IPS-15b (cell line): Measurements from ENCODE around the gene SYTL1.
A peak's percentile ranks its signal among the peaks of the same experiment; 100 is the strongest.

Source experiments
- H3K27me3 ChIP-seq: one replicate; pipeline ENCODE4 v1.6.1; 2013; ENCODE audit warnings: low read length; ENCODE audit not compliant: control insufficient read depth, insufficient read depth
- H3K36me3 ChIP-seq: one replicate; pipeline ENCODE4 v1.6.1; 2013; ENCODE audit warnings: low read length; ENCODE audit not compliant: control insufficient read depth, insufficient read depth
- H3K4me1 ChIP-seq: one replicate; pipeline ENCODE4 v1.6.1; 2013; ENCODE audit warnings: mild to moderate bottlenecking, low read length; ENCODE audit not compliant: control insufficient read depth, insufficient read depth
- H3K4me3 ChIP-seq: one replicate; pipeline ENCODE4 v1.5.1; 2013; ENCODE audit warnings: low read depth, low read length
- H3K9ac ChIP-seq: one replicate; pipeline ENCODE4 v1.6.1; 2013; ENCODE audit warnings: low read depth, mild to moderate bottlenecking, low read length
- H3K9me3 ChIP-seq: one replicate; pipeline ENCODE4 v1.6.1; 2013; ENCODE audit warnings: mild to moderate bottlenecking, low read length; ENCODE audit not compliant: control insufficient read depth, insufficient read depth

The SYTL1 gene, protein sequence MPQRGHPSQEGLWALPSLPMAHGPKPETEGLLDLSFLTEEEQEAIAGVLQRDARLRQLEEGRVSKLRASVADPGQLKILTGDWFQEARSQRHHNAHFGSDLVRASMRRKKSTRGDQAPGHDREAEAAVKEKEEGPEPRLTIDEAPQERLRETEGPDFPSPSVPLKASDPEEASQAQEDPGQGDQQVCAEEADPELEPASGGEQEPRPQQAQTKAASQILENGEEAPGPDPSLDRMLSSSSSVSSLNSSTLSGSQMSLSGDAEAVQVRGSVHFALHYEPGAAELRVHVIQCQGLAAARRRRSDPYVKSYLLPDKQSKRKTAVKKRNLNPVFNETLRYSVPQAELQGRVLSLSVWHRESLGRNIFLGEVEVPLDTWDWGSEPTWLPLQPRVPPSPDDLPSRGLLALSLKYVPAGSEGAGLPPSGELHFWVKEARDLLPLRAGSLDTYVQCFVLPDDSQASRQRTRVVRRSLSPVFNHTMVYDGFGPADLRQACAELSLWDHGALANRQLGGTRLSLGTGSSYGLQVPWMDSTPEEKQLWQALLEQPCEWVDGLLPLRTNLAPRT

DNA sequence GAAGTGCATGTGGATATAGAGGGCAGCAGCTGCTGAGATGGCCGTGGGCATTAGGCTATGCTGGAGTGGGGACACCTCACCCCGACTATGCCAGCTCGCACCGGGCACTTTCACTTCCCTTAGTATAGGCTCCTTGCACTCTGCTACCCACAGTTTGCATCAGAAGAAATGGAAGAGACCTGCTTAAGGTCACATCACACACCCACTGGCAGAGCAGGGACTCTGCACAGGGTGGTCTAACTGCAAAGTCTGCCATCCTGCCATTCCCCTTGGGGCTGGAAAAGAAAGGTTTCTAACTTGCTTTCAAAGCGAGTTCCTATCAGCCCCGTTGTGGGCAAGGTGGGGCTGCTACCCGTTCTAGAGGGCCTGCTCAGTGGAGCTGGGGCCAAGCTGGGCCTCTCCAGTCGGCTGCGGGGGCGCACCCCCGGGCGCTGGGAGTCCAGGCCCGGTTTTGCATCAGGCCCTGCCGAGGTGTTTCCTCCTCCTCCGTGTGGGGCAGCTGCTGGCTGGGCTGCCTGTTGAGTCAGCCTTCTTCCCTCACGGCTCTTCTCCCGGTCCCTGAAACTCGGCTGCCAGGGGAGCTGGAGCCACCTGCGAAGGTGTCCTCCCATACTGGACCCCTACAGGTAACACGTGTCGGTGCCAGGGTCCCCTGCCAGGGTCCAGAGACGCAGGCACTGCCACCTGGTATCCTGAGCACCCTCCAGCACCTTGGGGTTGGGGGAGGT is at the start of gene SYTL1:
SYTL1 (plus strand) TSS at position 498 of the 728 bp plus-strand sequence. CDS start 3,313 bp downstream, outside the sequence.
- Histone ChIP-seq H3K4me1 (peaks cover 10% of the 10 kb centered on the region), H3K4me3 (peak within 1 kb of the TSS; percentile 54), H3K9me3 (no peaks in the 10 kb centered on the region), H3K36me3 (peaks cover 2% of the 10 kb centered on the region), H3K9ac (no peak within 1 kb of the TSS), H3K27me3 (no peaks in the 10 kb centered on the region)

DNA sequence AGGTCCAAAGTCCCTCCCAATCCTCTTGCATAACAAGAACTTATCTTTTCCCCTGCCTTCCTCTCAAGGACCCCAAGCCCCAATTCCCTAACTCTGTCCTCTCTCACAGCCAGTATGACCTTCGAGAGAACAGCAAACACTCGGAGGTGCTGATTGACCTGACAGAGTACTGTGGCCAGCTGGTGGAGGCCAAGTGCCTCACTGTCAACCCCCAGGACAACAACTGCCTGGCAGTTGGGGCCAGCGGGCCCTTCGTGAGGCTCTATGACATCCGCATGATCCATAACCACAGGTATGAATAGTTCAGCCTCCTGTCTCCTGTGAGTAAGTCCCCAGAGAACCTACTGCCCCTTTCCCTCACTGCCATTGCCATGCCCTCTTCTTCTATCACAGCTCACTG is 49.7 kb upstream of the SYTL1 start:
- no peaks in the 10 kb centered on the region for H3K36me3 ChIP-seq

DNA sequence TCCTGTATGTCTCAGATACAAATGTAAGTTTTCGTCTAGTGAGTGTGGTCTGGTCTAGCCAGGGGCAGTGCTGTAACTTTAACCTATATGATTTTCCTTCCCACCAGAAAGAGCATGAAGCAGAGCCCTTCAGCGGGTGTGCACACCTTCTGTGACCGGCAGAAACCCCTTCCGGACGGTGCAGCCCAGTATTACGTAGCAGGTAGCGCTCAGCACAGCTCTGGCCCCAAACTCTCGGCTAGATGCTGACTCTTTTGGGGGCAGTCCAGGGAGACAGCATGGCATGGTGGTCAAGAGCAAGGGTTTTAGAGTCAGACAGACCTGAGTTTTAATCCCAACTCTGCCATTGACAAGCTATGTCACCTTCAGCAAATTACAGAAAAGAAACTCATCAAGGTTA is 47.9 kb upstream of the SYTL1 start:
- Histone ChIP-seq H3K36me3 (peaks cover 5% of the 10 kb centered on the region), H3K27me3 (no peaks in the 10 kb centered on the region), H3K9ac (no peak overlapping the region), H3K9me3 (no peaks in the 10 kb centered on the region), H3K4me1 (peaks cover 3% of the 10 kb centered on the region), H3K4me3 (no peak overlapping the region)

More for the DNA sequence above, 49.7 kb upstream of the SYTL1 start:
- H3K4me3 ChIP-seq, result no peak overlapping the region
- no peaks in the 10 kb centered on the region for H3K4me1 ChIP-seq
- H3K27me3 ChIP-seq, result no peaks in the 10 kb centered on the region
- H3K9me3 ChIP-seq, result no peaks in the 10 kb centered on the region
- no peak overlapping the region for H3K9ac ChIP-seq

DNA sequence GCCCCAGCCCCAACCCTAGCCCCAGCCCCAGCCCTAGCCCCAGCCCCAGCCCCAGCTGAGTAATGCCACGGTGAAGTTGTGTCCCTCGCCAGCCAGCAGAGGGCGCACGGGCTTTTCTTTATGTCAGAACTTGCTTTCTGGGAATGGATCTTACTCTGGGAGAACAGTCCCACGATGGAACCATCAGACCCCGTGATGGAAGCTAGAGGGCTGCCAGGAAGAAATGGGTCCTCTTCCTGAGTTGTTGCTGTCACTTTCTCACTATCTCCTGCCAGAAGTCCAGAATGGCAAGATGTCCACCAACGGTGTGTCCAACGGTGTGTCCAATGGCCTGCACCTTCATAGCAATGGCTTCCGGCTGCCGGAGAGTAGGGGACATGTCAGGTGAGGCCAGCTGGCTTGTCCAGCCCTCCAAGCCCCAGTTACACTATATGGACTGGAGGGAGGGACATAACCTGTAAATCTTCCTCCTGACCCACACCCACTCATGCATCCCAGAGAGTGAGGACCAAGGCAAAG is 45.0 kb upstream of the SYTL1 start:
- H3K9ac ChIP-seq, result no peak overlapping the region
- no peak overlapping the region for H3K4me3 ChIP-seq
- H3K27me3 ChIP-seq, result no peaks in the 10 kb centered on the region
- peaks cover 5% of the 10 kb centered on the region for H3K36me3 ChIP-seq
- H3K4me1 ChIP-seq, result peaks cover 13% of the 10 kb centered on the region
- no peaks in the 10 kb centered on the region for H3K9me3 ChIP-seq

DNA sequence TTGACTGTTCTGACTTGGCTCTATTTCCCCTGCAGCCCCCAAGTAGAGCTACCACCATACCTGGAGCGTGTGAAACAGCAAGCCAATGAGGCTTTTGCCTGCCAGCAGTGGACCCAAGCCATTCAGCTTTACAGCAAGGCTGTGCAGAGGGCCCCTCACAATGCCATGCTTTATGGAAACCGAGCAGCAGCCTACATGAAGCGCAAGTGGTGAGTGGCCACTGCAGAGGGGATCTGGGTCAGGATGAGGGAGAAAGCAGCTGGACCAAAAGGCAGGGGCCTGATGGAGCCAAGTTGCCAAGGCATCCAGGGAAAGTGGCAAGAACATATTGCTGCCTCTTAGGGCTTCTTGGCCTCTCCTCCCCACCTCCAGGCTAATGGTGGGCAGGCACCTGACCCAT is 43.9 kb upstream of the SYTL1 start:
- Histone ChIP-seq H3K9ac (no peak overlapping the region), H3K27me3 (no peaks in the 10 kb centered on the region), H3K9me3 (no peaks in the 10 kb centered on the region), H3K4me3 (no peak overlapping the region), H3K4me1 (peaks cover 13% of the 10 kb centered on the region), H3K36me3 (peaks cover 5% of the 10 kb centered on the region)

DNA sequence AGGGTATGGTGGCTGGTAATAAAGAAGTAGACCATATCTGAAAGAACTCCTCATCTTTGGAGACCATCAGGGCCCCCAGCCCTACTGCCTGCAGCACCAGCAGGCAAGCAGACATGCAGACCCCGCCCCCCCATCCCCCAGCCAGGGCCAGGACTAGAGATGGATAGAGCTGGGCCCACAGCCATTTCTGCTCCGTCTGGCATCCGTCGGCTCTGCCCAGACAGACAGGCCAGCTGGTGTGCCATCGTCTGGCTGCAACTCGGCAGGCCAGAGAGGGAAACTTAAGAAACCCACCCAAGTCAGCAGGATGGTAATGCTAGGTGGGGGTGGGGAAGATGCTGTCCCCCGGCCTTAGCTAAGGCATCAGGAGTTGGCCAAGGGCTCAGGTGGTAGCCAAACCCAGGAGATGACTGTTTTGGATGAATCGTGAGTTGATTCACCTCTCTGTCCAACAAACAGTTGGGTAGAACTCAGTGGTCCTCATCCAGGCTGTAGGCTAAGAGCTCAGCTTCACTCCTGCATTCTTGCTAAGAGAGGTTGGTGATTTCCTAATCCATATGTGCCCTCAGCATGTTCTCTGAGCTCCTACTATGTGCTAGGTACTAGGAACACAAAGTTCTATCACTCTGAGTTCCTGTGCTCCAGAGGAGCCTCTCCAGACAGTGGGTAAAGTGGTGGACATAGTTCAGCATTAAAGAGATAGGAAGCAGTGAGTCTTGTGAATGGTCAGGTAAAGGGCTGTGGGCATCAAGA is 43.0 kb upstream of the SYTL1 start:
- H3K9me3 ChIP-seq, result no peaks in the 10 kb centered on the region
- H3K9ac ChIP-seq, result no peak overlapping the region
- no peaks in the 10 kb centered on the region for H3K27me3 ChIP-seq
- peaks cover 5% of the 10 kb centered on the region for H3K36me3 ChIP-seq
- H3K4me3 ChIP-seq, result no peak overlapping the region
- peaks cover 13% of the 10 kb centered on the region for H3K4me1 ChIP-seq

DNA sequence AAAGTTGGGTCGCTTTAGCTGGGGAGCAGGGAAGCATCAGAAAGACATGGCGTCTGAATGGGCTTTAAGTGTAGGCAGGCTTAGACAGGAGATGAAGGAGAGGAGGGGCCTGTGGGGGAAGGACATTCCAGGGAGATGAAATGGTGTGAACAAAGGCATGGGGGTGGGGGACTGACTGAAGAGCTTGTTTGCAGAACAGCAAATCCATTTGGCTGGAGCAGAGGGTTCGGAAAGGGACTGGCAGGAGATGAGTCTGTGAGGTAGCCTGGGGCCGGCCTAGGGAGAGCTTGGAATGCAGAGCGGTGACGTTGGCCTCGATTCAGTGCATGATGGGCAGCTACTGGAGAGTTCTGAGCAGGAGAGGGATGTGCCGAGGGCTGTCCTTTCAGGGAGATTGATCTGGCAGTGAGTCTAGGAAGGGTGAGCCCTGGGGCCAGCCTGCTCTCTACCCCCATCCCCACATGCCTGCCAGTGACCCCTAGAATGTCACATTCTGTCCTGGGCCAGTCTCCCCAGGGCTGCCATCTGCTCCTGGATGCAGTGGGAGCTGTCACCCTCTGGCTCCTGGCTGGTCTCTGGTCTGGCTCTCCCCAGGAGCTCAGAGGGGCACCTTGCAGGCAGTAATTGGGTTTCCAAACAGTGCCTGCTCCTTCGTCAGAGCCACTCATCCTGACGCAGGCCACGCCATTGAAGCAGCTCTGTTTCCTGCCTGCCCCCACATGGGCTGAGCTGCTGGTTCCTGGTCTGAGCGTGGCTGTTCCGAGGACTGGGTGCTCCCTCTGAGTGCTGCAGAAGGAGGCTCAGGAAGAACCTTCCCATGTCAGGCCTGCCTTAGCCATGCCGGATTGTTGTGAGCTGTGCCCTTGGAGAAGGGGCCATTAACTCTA is 42.2 kb upstream of the SYTL1 start:
- peaks cover 13% of the 10 kb centered on the region for H3K4me1 ChIP-seq
- no peaks in the 10 kb centered on the region for H3K9me3 ChIP-seq
- H3K9ac ChIP-seq, result no peak overlapping the region
- peaks cover 5% of the 10 kb centered on the region for H3K36me3 ChIP-seq
- no peaks in the 10 kb centered on the region for H3K27me3 ChIP-seq
- no peak overlapping the region for H3K4me3 ChIP-seq

DNA sequence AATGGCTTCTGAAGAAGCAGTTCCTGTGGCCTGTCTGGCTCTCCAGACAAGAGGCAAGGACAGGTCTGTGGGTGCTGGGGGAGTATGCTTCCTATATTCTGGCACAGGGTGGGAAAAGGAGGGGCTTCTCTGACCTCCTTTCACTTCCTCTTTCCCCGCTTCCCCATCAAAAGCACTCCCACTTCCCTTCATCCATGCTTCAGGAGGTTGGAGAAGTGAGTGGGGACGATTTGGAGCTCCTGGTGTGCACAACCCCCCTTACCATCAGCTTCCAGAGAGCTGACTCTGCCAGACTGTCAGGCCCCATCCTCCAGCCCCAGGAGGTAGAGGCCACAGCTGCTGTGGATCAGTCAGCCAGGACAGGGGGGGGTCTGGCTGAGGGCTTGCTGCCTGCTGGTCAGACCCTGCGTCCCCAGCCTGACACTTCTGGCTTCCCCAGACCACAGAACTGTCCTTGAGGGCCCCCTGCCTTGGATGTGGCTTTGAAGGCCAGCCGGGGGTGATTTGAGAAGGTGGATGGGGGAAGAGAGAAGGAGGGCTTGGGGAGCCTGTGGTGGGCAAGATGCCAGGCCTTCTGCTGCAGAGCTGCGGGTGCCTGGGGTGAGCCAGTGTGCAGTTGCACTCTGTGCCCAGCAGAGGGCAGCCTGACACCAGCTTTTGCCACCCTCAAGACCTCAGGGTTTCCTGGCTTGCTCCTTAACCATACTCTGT is 41.3 kb upstream of the SYTL1 start:
- no peak overlapping the region for H3K4me3 ChIP-seq
- peaks cover 5% of the 10 kb centered on the region for H3K36me3 ChIP-seq
- peaks cover 13% of the 10 kb centered on the region for H3K4me1 ChIP-seq
- no peaks in the 10 kb centered on the region for H3K9me3 ChIP-seq
- H3K27me3 ChIP-seq, result no peaks in the 10 kb centered on the region
- H3K9ac ChIP-seq, result peak overlapping the region; percentile 60

DNA sequence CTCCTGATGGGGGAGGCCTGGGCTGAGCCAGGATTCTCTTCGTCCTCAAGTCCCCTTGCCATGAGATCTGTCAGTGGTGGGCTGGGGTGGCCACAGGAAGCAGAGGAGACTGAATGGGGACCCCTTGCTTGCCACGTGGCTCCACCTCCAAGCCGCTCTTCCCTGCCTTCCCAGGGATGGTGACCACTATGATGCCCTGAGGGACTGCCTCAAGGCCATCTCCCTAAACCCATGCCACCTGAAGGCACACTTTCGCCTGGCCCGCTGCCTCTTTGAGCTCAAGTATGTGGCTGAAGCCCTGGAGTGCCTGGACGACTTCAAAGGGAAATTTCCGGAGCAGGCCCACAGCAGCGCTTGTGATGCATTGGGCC is 40.8 kb upstream of the SYTL1 start:
- Histone ChIP-seq H3K9ac (peak overlapping the region; percentile 60), H3K4me3 (no peak overlapping the region), H3K9me3 (no peaks in the 10 kb centered on the region), H3K4me1 (peaks cover 13% of the 10 kb centered on the region), H3K36me3 (peaks cover 5% of the 10 kb centered on the region), H3K27me3 (no peaks in the 10 kb centered on the region)

DNA sequence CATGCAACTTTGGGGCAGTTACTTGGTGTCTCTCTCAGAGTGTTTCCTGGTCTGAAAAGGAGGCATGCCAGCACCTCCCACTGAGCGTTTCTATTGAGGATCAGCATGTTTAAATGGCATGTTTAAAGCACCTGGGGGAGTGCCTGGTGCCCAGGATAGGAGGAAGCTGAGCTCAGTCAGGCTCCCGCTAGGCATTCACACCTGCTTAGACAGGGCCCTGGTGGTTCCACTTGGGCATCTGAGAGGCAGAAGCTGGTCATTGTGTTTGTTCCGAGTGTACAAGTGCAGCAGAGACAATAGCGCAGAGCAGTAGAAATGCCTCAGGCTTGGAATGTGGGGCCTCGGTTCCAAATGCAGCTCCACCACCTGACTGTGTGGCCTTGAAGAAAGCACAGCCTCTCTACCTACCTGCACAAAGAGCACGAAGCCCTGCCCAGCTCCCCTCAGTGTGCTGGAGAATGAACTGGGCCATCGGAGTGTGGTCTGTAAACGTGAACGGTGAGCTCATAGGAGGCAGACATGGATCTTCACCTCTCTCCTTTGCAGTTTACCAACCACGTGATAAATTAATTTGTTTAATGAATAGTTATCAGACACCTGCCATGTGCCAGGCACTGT is 40.1 kb upstream of the SYTL1 start:
- Histone ChIP-seq H3K9me3 (no peaks in the 10 kb centered on the region), H3K4me3 (no peak overlapping the region), H3K9ac (no peak overlapping the region), H3K4me1 (peaks cover 13% of the 10 kb centered on the region), H3K27me3 (no peaks in the 10 kb centered on the region), H3K36me3 (peaks cover 5% of the 10 kb centered on the region)
